HFFc6 (cell line): ENCODE measurements around the gene RNF26. TPM values are rescaled to one million over a fixed set of nuclear protein-coding genes. Genes with fewer than 3 reads are reported as not detected.

ENCODE experiments used
- DNase-seq: peaks from one replicate; pipeline ENCODE4 v3.0.0-alpha.2; 2018
- H3K27ac Mint-ChIP-seq: 2 replicates; pipeline ENCODE4 v1.8.0; 2020; ENCODE audit warnings: mild to moderate bottlenecking, mixed read lengths
- H3K27me3 Mint-ChIP-seq: 2 replicates; pipeline ENCODE4 v1.8.0; 2021; ENCODE audit warnings: mild to moderate bottlenecking, moderate library complexity, mixed read lengths; ENCODE audit not compliant: insufficient read depth
- H3K36me3 Mint-ChIP-seq: 2 replicates; pipeline ENCODE4 v1.8.0; 2021; ENCODE audit warnings: low read depth, mixed read lengths
- H3K4me1 Mint-ChIP-seq: 2 replicates; pipeline ENCODE4 v1.8.0; 2020; ENCODE audit warnings: low read depth, mixed read lengths
- H3K4me3 Mint-ChIP-seq: 2 replicates; pipeline ENCODE4 v1.8.0; 2020; ENCODE audit warnings: mild to moderate bottlenecking, moderate library complexity, mixed read lengths
- H3K9me3 Mint-ChIP-seq: 2 replicates; pipeline ENCODE4 v1.8.0; 2020; ENCODE audit warnings: mild to moderate bottlenecking, mixed read lengths
- total RNA-seq, 6 experiments: library from RNA; stranded (reverse); fragmentation: NEBNext Ultra II Directional; extraction: Animal tissue kit (Norgen Biotek cat#: 25700); gene quantifications; 2 replicates in 1 of 6; 3 replicates in 5 of 6; pipeline ENCODE4 v1.2.3, GENCODE V29; 2021
- TF ChIP-seq, protein P1 (sequence below): fragments of 200-600 bp; sonication (generic); IDR thresholded peaks from 2 replicates; pipeline ENCODE4 v1.5.0; 2021; ENCODE audit warnings: antibody characterized with exemption, mild to moderate bottlenecking

Gene RNF26
- total RNA-seq, 6 experiments from 2014 or later = 48.6 to 63.5 (median 52.7) TPM

DNA sequence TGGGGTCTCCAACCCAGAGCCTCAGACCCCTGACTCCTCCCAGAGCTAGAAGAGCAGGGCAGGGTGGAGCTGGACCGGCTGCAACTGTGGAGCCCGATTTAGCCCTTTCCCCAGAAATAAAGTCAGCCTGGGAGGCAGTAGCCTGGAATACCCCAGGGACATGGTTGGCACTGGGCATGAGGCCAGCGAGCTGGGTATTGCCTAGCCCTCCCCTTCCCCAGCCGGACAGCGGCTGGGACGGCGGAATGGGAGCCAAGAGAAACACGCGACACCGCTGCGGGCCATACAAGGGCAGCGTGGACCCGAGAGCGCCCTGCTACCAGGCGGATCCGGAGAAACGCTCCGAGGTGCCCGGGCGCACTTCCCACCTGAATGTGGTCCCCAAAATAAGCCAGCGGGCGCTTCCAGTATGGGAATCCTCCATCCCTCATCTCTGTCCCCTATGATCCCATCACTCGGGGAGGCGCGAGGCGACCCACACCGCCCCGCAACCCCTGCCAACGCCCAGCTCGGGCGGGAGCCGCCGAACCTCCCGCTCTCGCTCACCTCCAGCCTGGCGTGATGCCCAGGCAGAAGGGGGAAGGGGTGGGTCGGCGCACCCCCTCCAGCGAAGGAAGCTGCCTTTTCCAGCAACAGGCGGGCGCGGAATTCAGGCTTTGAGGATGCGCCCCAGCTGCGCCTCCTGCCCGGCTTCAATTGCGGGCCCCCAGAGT is 18.2 kb upstream of the RNF26 start:
- H3K27ac Mint-ChIP-seq = no peak overlapping the region
- peak overlapping the region; percentile 72 for H3K4me3 Mint-ChIP-seq
- peaks cover 11% of the 10 kb centered on the region; the same call in 1 of the 2 replicates for H3K27me3 Mint-ChIP-seq
- H3K4me1 Mint-ChIP-seq = peaks cover 9% of the 10 kb centered on the region
- no peaks in the 10 kb centered on the region for H3K9me3 Mint-ChIP-seq
- no peaks in the 10 kb centered on the region for H3K36me3 Mint-ChIP-seq
- DNase-seq = no peak
- TF ChIP-seq, protein P1, sequence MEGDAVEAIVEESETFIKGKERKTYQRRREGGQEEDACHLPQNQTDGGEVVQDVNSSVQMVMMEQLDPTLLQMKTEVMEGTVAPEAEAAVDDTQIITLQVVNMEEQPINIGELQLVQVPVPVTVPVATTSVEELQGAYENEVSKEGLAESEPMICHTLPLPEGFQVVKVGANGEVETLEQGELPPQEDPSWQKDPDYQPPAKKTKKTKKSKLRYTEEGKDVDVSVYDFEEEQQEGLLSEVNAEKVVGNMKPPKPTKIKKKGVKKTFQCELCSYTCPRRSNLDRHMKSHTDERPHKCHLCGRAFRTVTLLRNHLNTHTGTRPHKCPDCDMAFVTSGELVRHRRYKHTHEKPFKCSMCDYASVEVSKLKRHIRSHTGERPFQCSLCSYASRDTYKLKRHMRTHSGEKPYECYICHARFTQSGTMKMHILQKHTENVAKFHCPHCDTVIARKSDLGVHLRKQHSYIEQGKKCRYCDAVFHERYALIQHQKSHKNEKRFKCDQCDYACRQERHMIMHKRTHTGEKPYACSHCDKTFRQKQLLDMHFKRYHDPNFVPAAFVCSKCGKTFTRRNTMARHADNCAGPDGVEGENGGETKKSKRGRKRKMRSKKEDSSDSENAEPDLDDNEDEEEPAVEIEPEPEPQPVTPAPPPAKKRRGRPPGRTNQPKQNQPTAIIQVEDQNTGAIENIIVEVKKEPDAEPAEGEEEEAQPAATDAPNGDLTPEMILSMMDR = no peak

DNA sequence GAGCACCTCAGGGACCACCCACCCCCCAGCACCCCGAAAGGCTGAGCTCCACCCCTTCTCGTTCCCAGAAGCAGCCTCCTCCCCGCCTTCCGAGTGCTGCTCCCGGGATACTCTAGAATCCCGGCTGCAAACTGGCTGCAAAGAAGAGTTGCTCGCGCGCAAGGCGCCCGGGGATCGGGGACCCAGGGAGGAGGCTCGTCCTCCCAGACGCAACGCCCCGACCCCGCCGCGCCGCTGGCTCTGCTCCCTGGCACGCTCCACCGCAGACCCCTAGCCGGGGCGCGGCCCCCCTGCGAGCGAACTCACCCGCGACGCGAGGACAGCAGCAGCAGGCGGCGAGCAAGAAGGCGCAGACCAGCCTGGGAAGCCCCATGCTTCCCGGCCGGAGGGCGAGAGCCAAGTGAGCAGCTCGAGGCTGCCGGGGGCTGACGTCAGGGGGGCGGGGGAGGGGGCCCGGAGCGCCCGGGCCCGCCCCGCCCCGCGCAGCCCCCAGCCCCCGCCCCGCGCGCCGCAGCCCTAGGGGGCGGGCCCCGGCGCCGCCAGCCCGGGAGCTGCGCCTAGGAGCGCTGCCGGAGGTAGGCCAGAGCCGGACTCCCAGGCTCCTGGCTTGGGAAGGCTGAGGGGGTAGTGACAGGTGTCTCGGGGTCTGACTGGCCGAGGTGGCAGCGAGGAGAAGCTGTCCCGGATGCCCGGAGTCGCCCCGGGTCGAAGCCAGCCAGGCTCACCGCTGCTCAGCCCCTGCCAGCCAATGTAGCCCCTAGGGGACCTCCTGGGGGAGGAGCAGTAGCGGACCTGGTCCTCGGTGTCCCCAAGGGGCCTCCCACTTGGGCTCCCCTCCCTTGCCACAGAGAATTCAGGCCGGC is 17.4 kb upstream of the RNF26 start, which contains the start of gene MCAM:
Gene MCAM (minus strand): TSS at position 402 of the 863 bp plus-strand sequence. CDS start 29 bp downstream, at position 373.
- Mint-ChIP-seq H3K4me1 (peaks cover 9% of the 10 kb centered on the region), H3K9me3 (no peaks in the 10 kb centered on the region), H3K27ac (no peak within 1 kb of the TSS), H3K36me3 (no peaks in the 10 kb centered on the region), H3K27me3 (peaks cover 11% of the 10 kb centered on the region; the same call in 1 of the 2 replicates), H3K4me3 (peak within 1 kb of the TSS; percentile 72)
- TF ChIP-seq, protein P1 = no peak
- no peak for DNase-seq

DNA sequence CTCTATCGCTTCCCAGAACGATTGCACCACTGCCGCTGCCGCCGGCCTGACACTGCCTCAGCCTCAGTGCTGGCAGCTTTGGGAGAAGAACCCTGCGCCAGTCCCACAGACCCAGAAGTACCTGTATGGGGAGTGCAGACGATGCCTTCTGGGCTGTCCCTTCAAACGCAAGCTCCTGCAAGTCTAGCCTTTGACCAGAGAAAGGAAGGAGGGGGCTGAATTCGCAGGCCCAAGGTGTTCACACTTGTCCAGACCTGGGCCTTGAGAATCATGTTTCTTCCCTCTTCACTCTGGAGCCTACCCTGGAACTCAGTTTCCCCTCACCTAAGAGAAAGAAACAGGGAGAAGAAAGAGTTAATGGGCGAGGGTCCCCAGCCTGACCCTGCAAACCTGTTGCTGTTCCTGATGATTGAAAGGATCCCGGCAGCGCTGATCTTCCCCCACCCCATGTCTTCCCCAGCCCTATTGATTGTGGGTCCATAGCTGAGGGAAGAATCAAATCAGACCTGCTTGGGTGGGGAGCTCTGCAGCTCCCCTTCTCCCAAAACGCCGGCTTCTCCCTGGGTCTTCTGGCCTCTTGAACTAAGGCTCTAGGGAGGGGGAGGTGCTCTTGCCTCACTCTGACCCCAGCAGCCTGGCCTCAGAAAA is 16.6 kb upstream of the RNF26 start:
- Mint-ChIP-seq H3K9me3 (no peaks in the 10 kb centered on the region), H3K4me1 (peaks cover 14% of the 10 kb centered on the region), H3K4me3 (no peak overlapping the region), H3K27ac (no peak overlapping the region), H3K27me3 (peaks cover 11% of the 10 kb centered on the region; the same call in 1 of the 2 replicates), H3K36me3 (no peaks in the 10 kb centered on the region)
- DNase-seq = no peak
- TF ChIP-seq, protein P1 = no peak

DNA sequence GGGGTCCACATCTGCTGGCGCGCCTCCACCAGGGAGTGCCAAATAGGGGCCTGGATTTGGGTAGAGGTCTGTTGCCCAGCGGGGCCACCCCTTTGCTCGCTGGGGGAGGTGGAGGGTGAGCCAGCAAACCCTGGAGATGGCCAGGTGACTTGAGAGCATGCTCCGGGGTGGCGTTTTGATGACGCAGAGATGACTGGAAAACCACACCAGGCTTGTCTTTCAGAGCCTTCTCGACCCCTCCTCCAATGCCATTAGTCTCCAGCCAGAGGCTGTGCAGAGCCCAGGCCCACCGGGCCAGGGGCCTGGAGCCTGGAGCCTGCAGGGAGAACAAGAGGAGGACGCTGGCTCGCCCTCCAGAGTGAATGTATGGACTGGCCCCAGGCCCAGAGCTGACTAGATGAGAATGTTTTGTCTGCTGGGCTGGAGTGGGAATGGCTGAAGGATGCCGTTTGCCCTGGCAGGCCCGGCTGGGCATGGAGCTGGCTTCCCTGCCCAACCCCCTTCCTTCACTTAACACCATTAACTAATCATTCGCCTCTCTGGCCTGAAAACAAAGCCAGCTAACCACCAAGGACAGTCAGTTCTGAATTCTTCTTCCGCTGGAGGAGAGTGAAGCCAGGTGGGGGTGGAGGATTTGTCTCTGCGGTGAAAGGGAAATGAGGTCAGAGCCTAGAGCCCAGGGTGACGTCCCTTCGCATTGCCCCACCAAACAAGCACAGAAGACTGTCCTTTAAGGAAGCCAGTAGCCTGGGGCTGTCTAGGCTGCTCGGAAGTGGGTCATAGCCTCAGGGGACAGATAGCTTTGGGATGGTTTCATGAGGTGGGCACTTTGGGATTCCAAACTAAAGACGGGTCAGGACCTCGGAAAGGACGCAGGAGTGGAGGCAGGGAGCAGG is 15.8 kb upstream of the RNF26 start:
- no peaks in the 10 kb centered on the region for H3K9me3 Mint-ChIP-seq
- TF ChIP-seq, protein P1 = no peak
- no peaks in the 10 kb centered on the region for H3K36me3 Mint-ChIP-seq
- DNase-seq = no peak
- peaks cover 16% of the 10 kb centered on the region for H3K4me1 Mint-ChIP-seq
- H3K4me3 Mint-ChIP-seq = no peak overlapping the region; the same call in 1 of the 2 replicates
- H3K27me3 Mint-ChIP-seq = peaks cover 12% of the 10 kb centered on the region; the same call in 1 of the 2 replicates
- peak overlapping the region; percentile 48; the same call in 1 of the 2 replicates for H3K27ac Mint-ChIP-seq
